Measurements from ENCODE around the gene ADAMTS15.

Gene ADAMTS15

GRCh38 chr11:130448416-130449309 is at the start of gene ADAMTS15:
Gene ADAMTS15 (plus strand): TSS chr11:130448645. CDS start chr11:130448974, 329 bp downstream.
- no peak for DNase-seq

DNA sequence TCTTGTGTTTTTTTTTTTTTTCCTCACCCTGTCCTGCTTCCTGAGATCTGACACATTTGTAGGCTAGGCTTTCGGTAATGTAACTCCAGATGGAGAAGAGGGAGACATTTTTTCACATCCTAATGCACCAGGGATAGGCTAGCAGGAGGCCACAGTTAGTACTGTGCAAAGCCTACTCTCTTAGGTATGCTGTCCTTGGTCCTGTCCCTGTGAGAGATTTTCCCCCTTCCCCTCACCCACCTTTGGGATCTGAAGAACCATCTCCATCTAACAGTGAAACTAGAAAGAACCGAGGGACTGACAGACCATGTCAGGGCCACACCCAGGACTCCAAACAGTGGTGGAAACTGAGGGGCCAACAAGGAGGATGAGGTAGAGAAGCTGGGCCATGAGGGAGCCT is 49.2 kb upstream of the ADAMTS15 start:
- DNase-seq = no peak

GRCh38 chr11:130400781-130401483 is 47.5 kb upstream of the ADAMTS15 start:
- DNase-seq = no peak

DNA sequence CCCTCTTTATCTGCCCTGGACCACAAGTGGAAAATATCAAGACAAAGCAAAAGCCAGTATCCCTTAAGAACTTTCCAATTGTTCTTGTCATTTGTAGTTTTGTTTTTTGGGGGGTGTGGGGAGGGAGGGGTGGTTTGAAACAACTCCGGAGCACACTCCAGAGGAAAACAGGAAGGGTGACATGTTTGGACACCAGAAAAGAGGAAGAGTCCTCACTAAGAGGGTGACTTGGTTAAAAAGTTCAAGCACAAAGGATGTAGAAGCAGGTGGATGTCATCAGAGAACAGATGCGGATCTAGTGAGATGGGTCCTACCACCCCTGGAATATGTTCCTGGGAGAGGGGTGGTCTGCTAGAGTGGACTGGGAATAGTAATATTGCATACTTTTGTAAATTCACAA is 45.9 kb upstream of the ADAMTS15 start:
- no peak for DNase-seq

DNA sequence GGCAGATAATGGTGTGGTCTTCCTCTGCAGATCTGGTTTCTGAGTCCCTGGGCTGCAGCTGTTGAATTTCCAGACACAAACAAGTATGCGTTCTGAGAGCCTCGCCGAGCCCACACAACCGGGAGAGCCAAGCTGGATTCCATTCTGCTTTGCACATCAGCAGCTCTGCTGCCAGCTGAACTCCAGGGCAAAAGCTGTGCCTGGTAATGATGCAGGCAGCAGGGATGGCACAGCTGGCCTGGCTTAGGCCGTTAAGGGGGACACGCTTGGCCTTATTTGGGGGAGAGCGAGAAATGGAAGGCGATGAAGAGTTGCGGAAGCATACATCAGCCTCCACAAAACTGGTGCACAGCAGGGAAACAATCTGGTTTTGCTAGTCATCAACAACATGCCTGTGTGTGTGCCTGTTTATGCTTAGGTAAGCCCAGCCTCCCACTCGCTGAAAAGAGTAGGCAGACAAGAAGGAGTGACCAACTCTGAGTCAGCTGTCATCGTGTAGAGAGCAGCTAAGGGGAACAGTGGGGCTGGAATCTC is 45.1 kb upstream of the ADAMTS15 start:
- no peak for DNase-seq

DNA sequence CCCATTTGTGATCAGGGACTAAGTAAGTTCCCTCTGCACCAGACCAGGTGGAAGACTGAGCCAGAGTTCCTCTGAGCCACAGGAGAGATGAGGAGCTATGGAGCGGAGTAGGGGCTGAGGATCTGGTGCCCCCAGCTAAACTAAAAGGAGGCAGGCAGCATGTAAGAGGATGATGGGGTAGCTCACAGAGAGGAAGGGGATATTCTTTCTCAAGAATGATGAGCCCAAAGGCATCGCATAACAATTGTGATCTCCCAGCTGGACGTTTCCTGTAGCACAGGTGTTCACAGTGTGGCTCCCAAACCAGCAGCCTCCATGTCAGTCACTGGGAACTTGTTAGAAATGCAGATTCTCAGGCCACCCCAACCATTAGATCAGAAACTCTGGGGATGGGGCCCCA is 44.5 kb upstream of the ADAMTS15 start:
- DNase-seq = no peak

GRCh38 chr11:130404727-130405126 is 43.7 kb upstream of the ADAMTS15 start:
- no peak for DNase-seq

DNA sequence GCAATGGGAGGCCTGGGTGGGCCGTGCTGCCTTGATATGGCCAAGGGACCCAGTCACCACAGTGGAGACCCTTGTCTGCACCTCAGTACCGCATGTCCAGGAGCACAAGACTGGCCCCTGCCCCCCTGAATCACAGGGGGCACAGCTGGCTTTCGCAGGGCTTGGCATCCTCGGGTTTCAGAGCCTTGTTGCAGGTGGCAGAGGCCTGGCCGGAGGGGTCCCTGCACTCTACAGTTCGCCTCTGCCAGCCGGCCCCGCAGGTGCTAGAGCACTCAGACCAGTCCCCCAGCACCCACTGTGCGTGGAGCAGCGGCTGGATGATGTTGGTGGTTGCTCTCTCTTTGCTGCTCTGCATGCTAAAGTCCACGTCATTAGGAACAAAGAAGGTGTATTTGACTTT is 43.0 kb upstream of the ADAMTS15 start:
- DNase-seq = no peak

GRCh38 chr11:130407978-130408377 is 40.5 kb upstream of the ADAMTS15 start:
- no peak for DNase-seq

DNA sequence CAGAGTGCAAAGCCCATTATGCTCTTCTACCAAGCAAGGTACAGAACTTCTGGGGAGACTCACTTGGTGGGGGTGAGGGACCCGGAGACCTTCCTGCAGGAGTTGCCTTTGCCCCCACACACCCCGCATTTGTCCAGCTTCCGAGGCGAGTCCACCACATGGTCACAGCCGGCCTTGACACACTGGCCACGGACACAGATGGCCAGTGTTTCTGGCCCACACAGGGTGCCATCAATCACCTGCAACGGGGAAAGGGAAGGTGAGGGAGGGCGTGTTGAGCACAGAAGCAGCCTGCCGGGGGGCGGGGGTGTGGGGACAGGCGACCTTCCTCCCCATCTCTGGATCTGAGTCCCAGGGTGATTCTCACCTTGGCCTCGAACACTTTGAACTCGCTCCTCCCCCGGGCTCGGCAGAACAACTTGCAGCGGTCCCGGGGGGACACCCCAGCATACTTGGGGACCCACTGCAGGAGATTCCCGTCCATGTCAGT is 40.0 kb upstream of the ADAMTS15 start:
- no peak for DNase-seq

GRCh38 chr11:130408901-130409300 is 39.5 kb upstream of the ADAMTS15 start:
- no peak for DNase-seq

DNA sequence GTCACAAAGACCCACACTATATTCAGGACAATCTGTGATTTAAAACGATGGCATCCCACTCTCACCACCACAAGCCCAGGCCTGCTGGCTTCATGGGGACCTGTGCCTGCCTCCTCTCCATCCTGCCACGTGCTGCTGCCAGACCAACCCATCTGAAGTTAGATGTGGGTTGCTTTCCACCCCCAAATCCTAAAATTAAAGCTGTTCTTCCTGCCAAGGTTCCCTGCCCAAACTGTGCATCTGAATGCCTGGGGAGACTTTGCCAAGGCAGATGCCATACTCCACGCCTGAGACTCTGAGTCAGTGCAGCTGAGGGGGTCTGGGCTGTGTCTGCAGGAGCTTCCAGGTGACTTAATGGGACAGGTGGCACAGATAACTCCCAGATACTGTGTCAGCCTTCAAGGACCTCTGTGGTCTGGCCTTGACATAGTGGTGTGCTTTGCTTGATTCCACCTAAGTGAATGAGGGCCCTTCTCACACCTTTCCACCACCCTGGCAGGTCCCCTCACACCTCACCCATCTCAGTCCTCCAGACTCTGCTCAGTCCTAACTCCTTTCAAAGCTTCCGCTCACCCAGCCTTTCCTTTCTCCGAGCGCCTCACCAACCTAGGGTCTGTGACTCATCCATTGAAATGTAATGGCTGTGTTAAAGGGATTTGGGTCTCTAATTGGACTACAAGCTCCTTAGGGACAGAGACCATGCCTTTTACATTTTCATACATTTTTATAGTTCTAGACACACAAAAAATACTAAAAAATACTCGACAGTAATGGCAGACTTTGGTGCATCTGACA is 38.7 kb upstream of the ADAMTS15 start:
- no peak for DNase-seq

- DNase-seq = no peak
Measured at GRCh38 chr11:130411223-130411622, 37.2 kb upstream of the ADAMTS15 start.

DNA sequence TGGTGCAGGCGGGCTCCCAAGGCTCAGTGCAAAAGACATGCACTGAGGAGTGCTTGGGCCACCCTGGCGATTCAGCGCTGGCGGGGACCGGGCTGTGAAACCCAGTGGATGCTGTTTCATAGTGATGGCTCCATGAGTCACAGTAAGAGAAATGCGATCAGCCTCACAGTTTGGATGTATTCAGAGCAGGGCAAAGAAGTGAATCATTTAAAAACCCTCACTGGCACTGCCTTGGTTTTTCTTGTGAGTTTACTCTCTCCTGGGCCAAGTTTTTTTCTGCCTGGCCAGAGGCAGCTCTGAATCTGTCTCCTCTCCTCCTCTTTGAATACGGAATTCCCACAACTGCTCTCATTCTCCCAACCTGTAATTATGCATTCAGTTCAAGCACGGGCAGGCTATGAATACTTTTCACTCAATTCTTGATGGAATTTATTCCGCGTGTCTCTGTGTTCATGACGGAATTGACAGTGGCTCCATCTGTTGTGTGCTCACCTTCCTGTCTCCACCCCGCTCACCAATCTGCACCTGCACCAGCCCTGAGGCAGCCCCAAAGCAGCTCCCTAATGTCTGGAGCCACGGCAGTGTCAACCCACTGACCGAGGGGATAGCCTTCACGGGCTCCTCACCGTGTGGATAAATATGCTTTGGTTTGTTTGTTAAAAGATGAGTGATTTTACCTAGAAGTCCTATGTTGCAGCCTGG is 34.9 kb upstream of the ADAMTS15 start:
- no peak for DNase-seq

DNA sequence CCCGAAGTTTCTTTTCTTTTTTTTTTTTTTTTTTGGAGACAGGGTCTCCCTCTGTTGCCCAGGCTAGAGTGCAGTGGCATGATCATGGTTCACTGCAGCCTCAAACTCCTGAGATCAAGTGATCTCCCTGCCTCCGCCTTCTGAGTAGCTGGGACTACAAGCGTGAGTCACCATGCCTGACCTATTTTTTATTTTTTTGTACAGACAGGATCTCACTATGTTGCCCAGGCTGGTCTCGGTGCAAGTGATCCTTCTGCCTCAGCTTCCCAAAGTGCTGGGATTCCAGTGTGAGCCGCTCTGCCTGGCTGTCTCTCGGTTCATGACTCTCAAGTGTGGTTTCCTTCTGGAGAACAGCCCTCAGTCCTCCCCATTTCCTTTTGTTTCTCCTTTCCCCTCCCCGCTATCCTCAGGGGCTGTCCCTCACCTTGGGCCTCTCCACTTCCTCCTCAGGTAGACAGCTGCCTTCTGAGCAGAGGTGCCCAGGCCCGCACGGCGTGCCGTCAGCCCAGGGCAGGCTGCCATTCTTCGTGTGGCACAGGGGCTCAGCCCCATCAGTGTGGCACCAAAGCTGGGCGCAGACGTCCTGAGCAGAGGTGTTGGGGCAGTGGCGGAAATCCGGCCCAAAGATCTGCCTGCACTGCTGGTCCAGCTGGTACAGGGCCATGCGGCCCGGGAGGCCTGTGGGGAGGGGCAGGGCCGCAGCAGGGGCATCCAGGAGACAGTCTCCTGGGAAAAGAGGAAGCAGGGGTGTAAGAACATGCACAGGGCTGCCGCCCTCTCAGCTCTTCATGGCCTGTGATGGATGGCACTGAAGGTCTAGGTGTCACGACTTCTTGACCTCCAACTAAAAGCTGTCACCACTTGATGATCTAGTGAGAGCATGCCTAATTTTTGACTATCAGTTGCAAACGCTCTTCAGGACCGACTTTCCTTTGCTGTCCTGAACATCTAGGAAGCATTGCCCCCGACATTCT is 34.1 kb upstream of the ADAMTS15 start:
- no peak for DNase-seq

GRCh38 chr11:130415731-130416529 is 32.5 kb upstream of the ADAMTS15 start:
- DNase-seq = no peak

- DNase-seq = no peak
Measured at GRCh38 chr11:130416530-130416882, 31.9 kb upstream of the ADAMTS15 start.

GRCh38 chr11:130416906-130417305 is 31.5 kb upstream of the ADAMTS15 start:
- DNase-seq = no peak

GRCh38 chr11:130418210-130418609 is 30.2 kb upstream of the ADAMTS15 start:
- DNase-seq = no peak

DNA sequence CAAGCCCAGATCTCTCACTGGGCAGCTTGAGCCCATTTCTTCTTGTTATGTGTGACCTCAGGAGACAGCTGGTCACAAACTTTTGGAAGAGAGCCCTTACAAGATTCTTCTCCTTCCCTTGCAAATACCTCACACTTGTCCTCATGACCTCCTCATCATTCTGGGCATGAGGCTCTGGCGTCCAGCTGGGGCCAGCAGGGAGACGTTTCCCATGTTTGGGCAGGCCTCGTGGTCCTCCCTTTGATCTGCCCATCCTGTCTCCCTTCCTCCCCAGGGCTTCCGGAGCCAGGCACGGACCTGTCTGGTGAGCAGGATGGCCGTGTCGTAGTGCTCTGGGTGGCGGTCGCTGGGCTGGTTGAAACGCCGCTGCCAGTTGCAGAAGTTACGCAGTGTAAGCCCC is 29.7 kb upstream of the ADAMTS15 start:
- DNase-seq = no peak
